K562 (cell line): ENCODE measurements around the gene DHRS4L2. TPM values are rescaled to one million over a fixed set of nuclear protein-coding genes. Genes with fewer than 3 reads are reported as not detected.
"Not testable (repeated sequence)": the region's sequence is repeated elsewhere in the genome, so short reads cannot be mapped to it uniquely, and the experiment has no call there.

Experiments
- ATAC-seq: fragments of 200-7000 bp; cut with Tn5 transposase; 3 replicates; pipeline ENCODE4 v1.9.1; 2020; ENCODE audit warnings: moderate library complexity
- BruUV-seq: library from RNA; stranded (reverse); fragments of 400-500 nt; replicated peaks from 2 replicates; lab custom pipeline; 2021; lab: Mats Ljungman, UMichigan
- CTCF ChIA-PET: fragments of 300-600 bp; formaldehyde crosslinking; extraction: SDS; loops from one replicate; lab custom pipeline; 2021; ENCODE audit warnings: low intra/inter-chr PET ratio; lab: Yijun Ruan, JAX
- POLR2A ChIA-PET: fragments of 300-600, 350-650 bp; sonication (Branson Sonifier 250); formaldehyde crosslinking; extraction: SDS; loops from one replicate; lab custom pipeline; 2021; ENCODE audit warnings: antibody characterized with exemption, inconsistent platforms; lab: Yijun Ruan, JAX
- DNase-seq, 4 experiments: peaks; one replicate each; pipeline versions ENCODE4 v3.0.0 to v3.0.0-alpha.2; 2011 to 2018; ENCODE audit warnings: low spot score in 3 of 4, mixed read lengths in 3 of 4; ENCODE audit errors: extremely low read depth in 1 of 4
- FAIRE-seq: peaks from 2 replicates; lab custom pipeline; 2011; peaks lifted over from hg19 to GRCh38; lab: Jason Lieb, UNC
- H2AFZ ChIP-seq: 2 replicates; pipeline ENCODE4 v1.6.0; 2011; ENCODE audit warnings: low read depth, low read length, control low read depth, inconsistent platforms
- H3K27ac ChIP-seq: fragments of 200-600 bp; 3 replicates; pipeline ENCODE4 v1.8.0; 2011; ENCODE audit warnings: low read depth, mild to moderate bottlenecking, control low read depth, inconsistent platforms, low read length, moderate library complexity, mixed read lengths; ENCODE audit errors: extremely low read depth
- H3K27me3 ChIP-seq, 2 experiments: fragments of 300-600 bp in 1 of 2; 2 replicates in 1 of 2; 3 replicates in 1 of 2; pipeline versions ENCODE4 v1.6.0 to v1.8.0; 2011; ENCODE audit warnings: inconsistent platforms in 2 of 2, low read length in 2 of 2, mild to moderate bottlenecking in 1 of 2, mixed read lengths in 1 of 2, moderate library complexity in 1 of 2; ENCODE audit not compliant: control insufficient read depth in 2 of 2, insufficient read depth in 2 of 2
- H3K36me3 ChIP-seq: fragments of 300-600 bp; 3 replicates; pipeline ENCODE4 v1.8.0; 2011; ENCODE audit warnings: mild to moderate bottlenecking, low read length, inconsistent platforms; ENCODE audit not compliant: control insufficient read depth, insufficient read depth
- H3K4me1 ChIP-seq, 2 experiments: fragments of 200-600 bp in 1 of 2; replicated peaks in 1 of 2; 2 replicates in 1 of 2; 3 replicates in 1 of 2; pipeline versions ENCODE4 v1.5.1 to v1.8.0; 2011; ENCODE audit warnings: inconsistent platforms in 2 of 2, low read length in 2 of 2, mild to moderate bottlenecking in 1 of 2, mixed read lengths in 1 of 2, moderate library complexity in 1 of 2; ENCODE audit not compliant: control insufficient read depth in 2 of 2, insufficient read depth in 2 of 2
- H3K4me2 ChIP-seq: 2 replicates; pipeline ENCODE4 v1.6.1; 2011; ENCODE audit warnings: low read length, control low read depth, inconsistent platforms, mixed read lengths; ENCODE audit not compliant: insufficient read depth
- H3K4me3 ChIP-seq: fragments of 200-600 bp; sonication (generic), shearing (Covaris generic); 2 replicates; pipeline ENCODE4 v1.5.1; 2016; ENCODE audit warnings: control low read depth, inconsistent platforms
- H3K79me2 ChIP-seq: fragments of 200-600 bp; 3 replicates; pipeline ENCODE4 v1.8.0; 2011; ENCODE audit warnings: low read length, inconsistent platforms; ENCODE audit not compliant: control insufficient read depth, insufficient read depth
- H3K9ac ChIP-seq, 2 experiments: 2 replicates each; pipeline versions ENCODE4 v1.6.0 to v1.6.1; 2011; ENCODE audit warnings: low read depth in 2 of 2, low read length in 2 of 2, control low read depth in 1 of 2, inconsistent platforms in 1 of 2, mild to moderate bottlenecking in 1 of 2, mixed read lengths in 1 of 2; ENCODE audit not compliant: insufficient read depth in 1 of 2
- H3K9me1 ChIP-seq: one replicate; pipeline ENCODE4 v1.6.0; 2011; ENCODE audit warnings: inconsistent platforms, mild to moderate bottlenecking, low read length, moderate library complexity; ENCODE audit not compliant: control insufficient read depth, insufficient read depth
- H3K9me3 ChIP-seq: replicated peaks from 2 replicates; pipeline ENCODE4 v1.5.1; 2011; ENCODE audit warnings: low read depth, low read length, inconsistent platforms; ENCODE audit not compliant: control insufficient read depth, insufficient read depth
- H4K20me1 ChIP-seq: replicated peaks from 2 replicates; pipeline ENCODE4 v1.6.1; 2011; ENCODE audit warnings: low read length, inconsistent platforms, mixed read lengths; ENCODE audit not compliant: control insufficient read depth, insufficient read depth
- FOXK2 ChIP-seq, 2 experiments: fragments of 450-650 bp; IDR thresholded peaks in 1 of 2; conservative IDR thresholded peaks in 1 of 2; 2 replicates each; pipeline ENCODE4 v1.6.1; 2016; ENCODE audit warnings: low read depth in 2 of 2, mild to moderate bottlenecking in 1 of 2
- MCM7 ChIP-seq, 2 experiments: fragments of 450-650 bp; IDR thresholded peaks; 2 replicates each; pipeline ENCODE4 v1.6.1; 2016 to 2018
- RAD21 ChIP-seq, 2 experiments: fragments of 250-450 bp in 1 of 2; fragments of 450-650 bp in 1 of 2; sonication (Bioruptor Pico) in 1 of 2; formaldehyde crosslinking in 1 of 2; IDR thresholded peaks in 1 of 2; conservative IDR thresholded peaks in 1 of 2; 2 replicates each; pipeline versions ENCODE4 v1.4.0 to v1.8.0; 2020 to 2022; ENCODE audit warnings: mild to moderate bottlenecking in 2 of 2, moderate library complexity in 1 of 2
- TAF15 ChIP-seq: fragments of 200-400 bp; formaldehyde crosslinking; IDR thresholded peaks from 2 replicates; pipeline ENCODE4 v1.6.1; 2017; ENCODE audit warnings: mild to moderate bottlenecking, low read depth, low read length, moderate library complexity
- ZNF707 ChIP-seq: fragments of 250-450 bp; sonication (Bioruptor Pico); conservative IDR thresholded peaks from 2 replicates; pipeline ENCODE4 v1.8.0; 2022; ENCODE audit warnings: inconsistent platforms, mild to moderate bottlenecking, moderate library complexity
- WGBS: fragments of 100-300 bp; shearing (Covaris generic); methylation state at CpG from one replicate; pipeline ENCODE4 v1.1.6; 2016; ENCODE audit warnings: low coverage, mixed read lengths; ENCODE audit not compliant: insufficient coverage; ENCODE audit errors: missing lambda C conversion rate; 5-methylcytosine and 5-hydroxymethylcytosine counted together
- in situ Hi-C: fragments of 300-500 bp; cut with MboI; formaldehyde crosslinking; loops from 4 replicates; pipeline ENCODE4 v1.15.0; 2018; ENCODE audit warnings: inconsistent platforms, mixed read lengths
- intact Hi-C: fragments of 100-400 bp; cut with micrococcal nuclease; formaldehyde crosslinking; loops from 2 replicates; pipeline ENCODE4 v1.14.2; 2022
- polyA plus RNA-seq, 8 experiments: library from polyadenylated mRNA; depleted of rRNA in 4 of 8; stranded (reverse) in 5 of 8; unstranded in 3 of 8; fragments of >200 nt; fragmentation: Nextera tagmentation in 2 of 8; fragmentation: Illumina TruSeq in 1 of 8; extraction: Ambion mirVana in 2 of 8; extraction: Trizol in 1 of 8; gene quantifications; 2 replicates each; pipeline versions ENCODE4 v1.2.1 to v1.2.3, GENCODE V29; 2011 to 2014; ENCODE audit warnings: inconsistent platforms in 1 of 8, missing spikeins in 1 of 8
- total RNA-seq, 7 experiments: library from RNA; depleted of rRNA in 6 of 7; stranded (reverse); fragments of >200 nt in 6 of 7; fragmentation: Illumina TruSeq in 2 of 7; extraction: Trizol in 2 of 7; gene quantifications; 2 replicates each; pipeline versions ENCODE4 v1.2.1 to v1.2.3, GENCODE V29; 2011 to 2021; ENCODE audit warnings: low replicate concordance in 1 of 7
- TF ChIP-seq, protein P1 (sequence below), 3 experiments: IDR thresholded peaks in 2 of 3; conservative IDR thresholded peaks in 1 of 3; 2 replicates each; pipeline ENCODE4 v1.5.1; 2011 to 2012; ENCODE audit warnings: low read length in 3 of 3, mild to moderate bottlenecking in 3 of 3, control low read depth in 2 of 3, improper control_type of control experiment in 1 of 3, inconsistent platforms in 1 of 3, low read depth in 1 of 3, mixed read lengths in 1 of 3, moderate library complexity in 1 of 3; ENCODE audit not compliant: insufficient read depth in 2 of 3
- TF ChIP-seq, protein P2 (sequence below): fragments of 450-650 bp; formaldehyde crosslinking; IDR thresholded peaks from 2 replicates; pipeline ENCODE4 v1.4.0; 2020; ENCODE audit warnings: mild to moderate bottlenecking, moderate library complexity
- TF ChIP-seq, protein P3 (sequence below): fragments of 450-650 bp; formaldehyde crosslinking; IDR thresholded peaks from 2 replicates; pipeline ENCODE4 v1.4.0; 2022; ENCODE audit warnings: mild to moderate bottlenecking, moderate library complexity

Gene DHRS4L2
- total and polyA plus RNA-seq, 9 of the 15 experiments (the other 6 are each of a cell fraction or from before 2014, with no cell fraction given), result 2.3 to 13.7 (median 8.1) TPM

DNA sequence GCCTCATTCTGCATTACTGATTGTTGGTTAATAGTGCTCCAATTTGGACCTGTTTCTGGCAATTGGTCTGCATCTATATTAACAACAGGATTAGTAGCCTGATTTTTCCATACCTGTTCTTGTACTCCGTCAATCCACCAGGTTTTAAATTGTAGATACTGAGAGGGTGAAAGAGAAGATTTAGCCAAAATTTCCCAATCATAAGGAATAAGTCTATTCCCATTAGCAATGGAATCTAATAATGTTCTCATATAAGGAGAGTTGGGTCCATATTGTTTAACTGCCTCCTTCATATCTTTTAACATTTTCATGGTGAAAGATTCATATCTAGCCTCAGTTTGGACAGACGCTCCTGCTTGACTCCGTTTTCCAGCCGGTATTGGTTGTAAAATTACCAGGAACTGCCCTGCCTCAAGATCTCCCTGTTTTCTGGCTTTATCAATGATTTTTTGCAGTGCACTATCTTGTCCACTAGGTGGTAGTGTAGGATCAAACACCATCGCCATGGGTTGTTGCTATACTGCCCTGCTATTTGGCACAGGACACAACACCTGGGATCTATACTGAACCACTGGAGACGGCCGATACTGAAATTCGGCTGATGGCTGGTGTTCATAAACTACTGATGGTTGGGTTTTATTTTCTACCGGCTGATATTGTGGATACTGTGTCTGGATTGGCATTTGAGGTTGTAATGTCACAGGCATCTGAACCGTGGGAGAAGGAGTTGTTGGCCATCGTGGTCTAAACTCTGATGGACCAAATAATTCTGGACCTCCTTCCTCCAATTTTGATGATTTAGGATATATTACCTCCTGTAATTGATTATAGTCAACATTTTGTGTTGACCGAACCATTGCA, 25.2 kb downstream of the DHRS4L2 start (continued):
- TF ChIP-seq, protein P1, sequence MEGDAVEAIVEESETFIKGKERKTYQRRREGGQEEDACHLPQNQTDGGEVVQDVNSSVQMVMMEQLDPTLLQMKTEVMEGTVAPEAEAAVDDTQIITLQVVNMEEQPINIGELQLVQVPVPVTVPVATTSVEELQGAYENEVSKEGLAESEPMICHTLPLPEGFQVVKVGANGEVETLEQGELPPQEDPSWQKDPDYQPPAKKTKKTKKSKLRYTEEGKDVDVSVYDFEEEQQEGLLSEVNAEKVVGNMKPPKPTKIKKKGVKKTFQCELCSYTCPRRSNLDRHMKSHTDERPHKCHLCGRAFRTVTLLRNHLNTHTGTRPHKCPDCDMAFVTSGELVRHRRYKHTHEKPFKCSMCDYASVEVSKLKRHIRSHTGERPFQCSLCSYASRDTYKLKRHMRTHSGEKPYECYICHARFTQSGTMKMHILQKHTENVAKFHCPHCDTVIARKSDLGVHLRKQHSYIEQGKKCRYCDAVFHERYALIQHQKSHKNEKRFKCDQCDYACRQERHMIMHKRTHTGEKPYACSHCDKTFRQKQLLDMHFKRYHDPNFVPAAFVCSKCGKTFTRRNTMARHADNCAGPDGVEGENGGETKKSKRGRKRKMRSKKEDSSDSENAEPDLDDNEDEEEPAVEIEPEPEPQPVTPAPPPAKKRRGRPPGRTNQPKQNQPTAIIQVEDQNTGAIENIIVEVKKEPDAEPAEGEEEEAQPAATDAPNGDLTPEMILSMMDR (IDR thresholded peaks at IDR 0.05 in 2 of 3, conservative IDR thresholded peaks at IDR 0.05 in 1 of 3; ENCODE audit: insufficient read depth in 2 of 3, low read depth in 1 of 3, low read length in 3 of 3), result peak; percentile 65 to 83 (median 66)
- TF ChIP-seq FOXK2 (conservative IDR thresholded peaks at IDR 0.05 in 1 of 2, IDR thresholded peaks at IDR 0.05 in 1 of 2; ENCODE audit: low read depth in 2 of 2) (peak; percentile 61 to 70; a peak in 3 of 4 replicates), TAF15 (no peak), ZNF707 (CRISPR knock-in tag) (no peak), RAD21 (CRISPR knock-in tag; conservative IDR thresholded peaks at IDR 0.05 in 1 of 2, IDR thresholded peaks at IDR 0.05 in 1 of 2) (peak; percentile 82 to 84), MCM7 (IDR thresholded peaks at IDR 0.05) (no peak)
- TF ChIP-seq, protein P2, sequence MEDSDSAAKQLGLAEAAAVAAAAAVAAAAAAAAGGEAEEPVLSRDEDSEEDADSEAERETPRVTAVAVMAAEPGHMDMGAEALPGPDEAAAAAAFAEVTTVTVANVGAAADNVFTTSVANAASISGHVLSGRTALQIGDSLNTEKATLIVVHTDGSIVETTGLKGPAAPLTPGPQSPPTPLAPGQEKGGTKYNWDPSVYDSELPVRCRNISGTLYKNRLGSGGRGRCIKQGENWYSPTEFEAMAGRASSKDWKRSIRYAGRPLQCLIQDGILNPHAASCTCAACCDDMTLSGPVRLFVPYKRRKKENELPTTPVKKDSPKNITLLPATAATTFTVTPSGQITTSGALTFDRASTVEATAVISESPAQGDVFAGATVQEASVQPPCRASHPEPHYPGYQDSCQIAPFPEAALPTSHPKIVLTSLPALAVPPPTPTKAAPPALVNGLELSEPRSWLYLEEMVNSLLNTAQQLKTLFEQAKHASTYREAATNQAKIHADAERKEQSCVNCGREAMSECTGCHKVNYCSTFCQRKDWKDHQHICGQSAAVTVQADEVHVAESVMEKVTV (CRISPR knock-in tag), result peak; percentile 61
- TF ChIP-seq, protein P3, sequence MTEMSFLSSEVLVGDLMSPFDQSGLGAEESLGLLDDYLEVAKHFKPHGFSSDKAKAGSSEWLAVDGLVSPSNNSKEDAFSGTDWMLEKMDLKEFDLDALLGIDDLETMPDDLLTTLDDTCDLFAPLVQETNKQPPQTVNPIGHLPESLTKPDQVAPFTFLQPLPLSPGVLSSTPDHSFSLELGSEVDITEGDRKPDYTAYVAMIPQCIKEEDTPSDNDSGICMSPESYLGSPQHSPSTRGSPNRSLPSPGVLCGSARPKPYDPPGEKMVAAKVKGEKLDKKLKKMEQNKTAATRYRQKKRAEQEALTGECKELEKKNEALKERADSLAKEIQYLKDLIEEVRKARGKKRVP (CRISPR knock-in tag), result no peak
- TF ChIP-seq, all 486 proteins: peak for 10

DNA sequence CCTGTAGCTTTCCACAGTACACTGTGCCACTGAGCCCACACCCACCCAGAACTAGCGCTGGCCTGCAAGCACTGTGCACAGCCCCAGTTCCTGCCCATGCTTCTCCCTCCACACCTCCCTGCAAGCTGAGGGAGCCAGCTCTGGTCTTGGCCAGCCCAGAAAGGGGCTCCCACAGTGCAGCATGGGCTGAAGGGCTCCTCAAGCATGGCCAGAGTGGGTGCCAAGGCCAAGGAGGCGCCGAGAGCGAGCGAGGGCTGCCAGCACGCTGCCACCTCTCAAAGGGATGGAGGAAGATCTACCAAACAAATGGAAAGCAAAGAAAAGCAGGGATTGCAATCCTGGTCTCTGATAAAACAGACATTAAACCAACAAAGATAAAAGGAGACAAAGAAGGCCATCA, 27.0 kb downstream of the DHRS4L2 start:
- H3K4me1 ChIP-seq, H3K4me2 ChIP-seq, H3K9me1 ChIP-seq, ATAC-seq, H3K27ac ChIP-seq, H2AFZ ChIP-seq, H3K4me3 ChIP-seq, H3K9me3 ChIP-seq, POLR2A ChIA-PET, DNase-seq, H3K27me3 ChIP-seq, H3K9ac ChIP-seq, CTCF ChIA-PET, H3K79me2 ChIP-seq, H4K20me1 ChIP-seq, FAIRE-seq, H3K36me3 ChIP-seq, BruUV-seq: not testable (repeated sequence)
- 73% methylated on average over 3 of the region's 6 CpGs for WGBS
- in situ Hi-C loops (loop anchor here (10.0 kb wide), 1 partner anchor 279 kb away; the partner anchor contains the start of genes DHRS1 and NOP9), intact Hi-C loops (loop anchor here (10.0 kb wide), 1 partner anchor 79 kb away; the partner anchor contains the start of gene PCK2)
